Left renal pelvis (tissue), 4 donors: ENCODE data around the gene SLC39A1. TPM values are rescaled to one million over a fixed set of nuclear protein-coding genes. Genes with fewer than 3 reads are reported as not detected.

Experiments used
- polyA plus RNA-seq, 4 donors: library from polyadenylated mRNA; unstranded; fragments of 120-200 nt; gene quantifications; one replicate each; pipeline ENCODE4 v1.2.1, GENCODE V29; 2013; ENCODE audit not compliant: insufficient read length in 4 of 4

SLC39A1 gene
- polyA plus RNA-seq, 4 donors = 70.6 to 84.1 (median 82.7) TPM

Other genes with a start within 250 kb of the SLC39A1 start
- 100 to 1,000 TPM in 2 of 4 donors, 10 to 100 TPM in 2; 71.4 to 144 (median 105) TPM for gene INTS3, start 235.5 kb downstream of the SLC39A1 start, polyA plus RNA-seq
- 10 to 100 TPM; 31.8 to 50.5 (median 41.7) TPM for gene SLC27A3, start 188.1 kb downstream of the SLC39A1 start, polyA plus RNA-seq
- 10 to 100 TPM; 27.2 to 31.5 (median 28.9) TPM for gene GATAD2B, start 40.6 kb downstream of the SLC39A1 start, polyA plus RNA-seq
- 10 to 100 TPM; 26.0 to 57.5 (median 34.1) TPM for gene DENND4B, start 16.8 kb downstream of the SLC39A1 start, polyA plus RNA-seq
- 10 to 100 TPM; 33.9 to 58.7 (median 43.8) TPM for gene CRTC2, start 4.9 kb downstream of the SLC39A1 start, polyA plus RNA-seq
- gene CREB3L4, start 4.4 kb upstream of the SLC39A1 start, polyA plus RNA-seq = 10 to 100 TPM; 22.4 to 44.2 (median 35.9) TPM
- 100 to 1,000 TPM; 104 to 111 (median 108) TPM for gene JTB, start 14.1 kb upstream of the SLC39A1 start, polyA plus RNA-seq
- gene RAB13, start 22.8 kb upstream of the SLC39A1 start, polyA plus RNA-seq = 100 to 1,000 TPM; 117 to 170 (median 163) TPM
- 1,000 to 10,000 TPM; 2,736 to 3,137 (median 2,908) TPM for gene RPS27, start 27.2 kb upstream of the SLC39A1 start, polyA plus RNA-seq
- under 1 TPM; 0.06 to 0.14 (median 0.09) TPM for gene NUP210L, start 191.5 kb upstream of the SLC39A1 start, polyA plus RNA-seq
- gene TPM3, start 228.6 kb upstream of the SLC39A1 start, polyA plus RNA-seq = 100 to 1,000 TPM; 220 to 309 (median 273) TPM
- gene CFAP141, start 242.8 kb upstream of the SLC39A1 start, polyA plus RNA-seq = under 1 TPM in 1 of 4 donors, not detected in 3; 0.44 TPM